Measurements from ENCODE around the gene PLPPR5. TPM values are rescaled to one million over a fixed set of nuclear protein-coding genes. Genes with fewer than 3 reads are reported as not detected.

PLPPR5 gene
- total RNA-seq, 1 donor from 2014 or later, result 0.56 TPM

DNA sequence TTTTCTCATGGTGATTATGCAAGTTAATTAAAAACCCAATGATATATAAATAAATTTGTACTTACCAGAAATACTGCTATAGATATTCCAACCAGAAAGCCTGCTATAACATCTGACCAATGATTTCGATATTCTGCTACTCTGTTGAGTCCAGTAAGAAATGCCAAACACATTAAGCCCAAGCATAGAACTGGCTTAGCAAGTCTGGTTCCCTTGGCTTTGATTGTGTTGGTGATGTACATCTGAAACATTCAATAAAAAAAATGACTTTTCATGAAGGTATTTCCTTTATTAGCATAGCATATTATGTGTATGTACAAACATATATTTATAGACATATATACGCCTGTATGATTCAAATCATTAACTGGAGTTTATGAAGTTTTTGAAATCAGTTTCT, 82.8 kb downstream of the PLPPR5 start:
- no peak overlapping the region for H3K4me3 ChIP-seq
- no peaks in the 10 kb centered on the region for H3F3A ChIP-seq (ENCODE audit: low read depth)
- Mint-ChIP-seq H3K27me3 (ENCODE audit: insufficient read depth, low read depth) (no peaks in the 10 kb centered on the region), H3K9me3 (no peaks in the 10 kb centered on the region), H3K36me3 (no peaks in the 10 kb centered on the region), H3K4me3 (no peak overlapping the region), H3K27ac (no peak overlapping the region), H3K4me1 (no peaks in the 10 kb centered on the region)
- no peaks in the 10 kb centered on the region for H3K4me1 ChIP-seq
- H3K27me3 ChIP-seq, result no peaks in the 10 kb centered on the region
- no peak for DNase-seq (ENCODE audit: low spot score)
- H4K20me1 ChIP-seq (ENCODE audit: low read depth), result no peaks in the 10 kb centered on the region
- no peak overlapping the region for H3K9ac ChIP-seq
- no peak overlapping the region for H2AFZ ChIP-seq (replicated peaks)
- H3K27ac ChIP-seq, result no peak overlapping the region
- H3K9me3 ChIP-seq (ENCODE audit: low read depth), result no peaks in the 10 kb centered on the region
- H3K79me2 ChIP-seq (ENCODE audit: low read depth), result no peaks in the 10 kb centered on the region
- no peak for TF ChIP-seq EZH2 (IDR thresholded peaks at IDR 0.05)
- TF ChIP-seq EZH2phosphoT487 (IDR thresholded peaks at IDR 0.05), result no peak
- no peak for TF ChIP-seq CTCF (IDR thresholded peaks at IDR 0.05)
- no peaks in the 10 kb centered on the region for H3K36me3 ChIP-seq
- no peak overlapping the region for H3K4me2 ChIP-seq

- no peak overlapping the region for H3K27ac Mint-ChIP-seq
- Histone ChIP-seq H3K9me3 (ENCODE audit: low read depth) (no peaks in the 10 kb centered on the region), H3K79me2 (ENCODE audit: low read depth) (no peaks in the 10 kb centered on the region), H3F3A (ENCODE audit: low read depth) (no peaks in the 10 kb centered on the region), H3K4me2 (no peak overlapping the region), H3K27ac (no peak overlapping the region), H2AFZ (replicated peaks) (no peak overlapping the region), H3K9ac (no peak overlapping the region), H3K4me3 (no peak overlapping the region), H3K4me1 (no peaks in the 10 kb centered on the region), H3K36me3 (no peaks in the 10 kb centered on the region), H4K20me1 (ENCODE audit: low read depth) (no peaks in the 10 kb centered on the region), H3K27me3 (no peaks in the 10 kb centered on the region)
- no peaks in the 10 kb centered on the region for H3K4me1 Mint-ChIP-seq
- H3K36me3 Mint-ChIP-seq, result no peaks in the 10 kb centered on the region
- no peak overlapping the region for H3K4me3 Mint-ChIP-seq
- no peaks in the 10 kb centered on the region for H3K27me3 Mint-ChIP-seq (ENCODE audit: insufficient read depth, low read depth)
- no peak for DNase-seq (ENCODE audit: low spot score)
- TF ChIP-seq EZH2 (IDR thresholded peaks at IDR 0.05), result no peak
- TF ChIP-seq CTCF (IDR thresholded peaks at IDR 0.05), result no peak
- no peak for TF ChIP-seq EZH2phosphoT487 (IDR thresholded peaks at IDR 0.05)
- no peaks in the 10 kb centered on the region for H3K9me3 Mint-ChIP-seq
Measured at GRCh38 chr1:98920441-98921110, 84.1 kb downstream of the PLPPR5 start.

GRCh38 chr1:98919652-98920051, 85.0 kb downstream of the PLPPR5 start:
- H3K4me3 ChIP-seq, result no peak overlapping the region
- H4K20me1 ChIP-seq (ENCODE audit: low read depth), result no peaks in the 10 kb centered on the region
- H3K9ac ChIP-seq, result no peak overlapping the region
- Mint-ChIP-seq H3K4me1 (no peaks in the 10 kb centered on the region), H3K27ac (no peak overlapping the region), H3K4me3 (no peak overlapping the region), H3K27me3 (ENCODE audit: insufficient read depth, low read depth) (no peaks in the 10 kb centered on the region), H3K36me3 (no peaks in the 10 kb centered on the region), H3K9me3 (no peaks in the 10 kb centered on the region)
- no peak overlapping the region for H3K4me2 ChIP-seq
- no peak overlapping the region for H2AFZ ChIP-seq (replicated peaks)
- H3K27me3 ChIP-seq, result no peaks in the 10 kb centered on the region
- H3K79me2 ChIP-seq (ENCODE audit: low read depth), result no peaks in the 10 kb centered on the region
- H3K9me3 ChIP-seq (ENCODE audit: low read depth), result no peaks in the 10 kb centered on the region
- no peak for DNase-seq (ENCODE audit: low spot score)
- no peak overlapping the region for H3K27ac ChIP-seq
- no peaks in the 10 kb centered on the region for H3K36me3 ChIP-seq
- TF ChIP-seq EZH2 (IDR thresholded peaks at IDR 0.05) (no peak), EZH2phosphoT487 (IDR thresholded peaks at IDR 0.05) (no peak), CTCF (IDR thresholded peaks at IDR 0.05) (no peak)
- H3F3A ChIP-seq (ENCODE audit: low read depth), result no peaks in the 10 kb centered on the region
- H3K4me1 ChIP-seq, result no peaks in the 10 kb centered on the region
